Psoas muscle (tissue), 8 donors: Measurements from ENCODE around the gene CACNA1B. TPM values are rescaled to one million over a fixed set of nuclear protein-coding genes. Genes with fewer than 3 reads are reported as not detected.

Experiments
- ATAC-seq, 4 donors: fragments of 200-7000 bp; cut with Tn5 transposase; one replicate each; pipeline ENCODE4 v1.9.1; 2020; ENCODE audit warnings: moderate library complexity in 3 of 4, mild to moderate bottlenecking in 2 of 4
- DNase-seq, 2 donors: peaks; one replicate each; pipeline ENCODE4 v3.0.0-alpha.2; 2020
- H3K27ac ChIP-seq: fragments of 200-600 bp; one replicate; pipeline ENCODE4 v1.8.0; 2022
- H3K27me3 ChIP-seq, 3 donors: fragments of 200-600 bp in 1 of 3; one replicate each; pipeline versions ENCODE4 v1.6.1 to v1.8.0; 2013 to 2022; ENCODE audit warnings: low read length in 2 of 3, mild to moderate bottlenecking in 2 of 3, moderate library complexity in 1 of 3; ENCODE audit not compliant: insufficient read depth in 3 of 3
- H3K36me3 ChIP-seq, 2 donors: fragments of 200-600 bp in 1 of 2; one replicate each; pipeline versions ENCODE4 v1.6.1 to v1.8.0; 2013 to 2022; ENCODE audit warnings: low read depth in 1 of 2, mild to moderate bottlenecking in 1 of 2, moderate library complexity in 1 of 2; ENCODE audit not compliant: insufficient read depth in 1 of 2
- H3K4me1 ChIP-seq: fragments of 200-600 bp; one replicate; pipeline ENCODE4 v1.8.0; 2022
- H3K4me3 ChIP-seq: fragments of 200-600 bp; one replicate; pipeline ENCODE4 v1.8.0; 2022; ENCODE audit warnings: mild to moderate bottlenecking
- H3K9me3 ChIP-seq: fragments of 200-600 bp; one replicate; pipeline ENCODE4 v1.8.0; 2022
- WGBS, 3 donors: extraction: QIAGEN DNeasy Blood & Tissue Kit; methylation state at CpG; one replicate each; pipeline versions ENCODE4 v1.1.6 to v1.1.7; 2013; 5-methylcytosine and 5-hydroxymethylcytosine counted together
- intact Hi-C, 2 donors: fragments of 100-400 bp; cut with DNase I; formaldehyde crosslinking; loops; one replicate each; pipeline versions ENCODE4 v1.11.0 to v1.14.2; 2022
- polyA plus RNA-seq, 3 donors: library from polyadenylated mRNA; stranded (reverse); fragments of 200-250 nt; gene quantifications; one replicate each; pipeline ENCODE4 v1.2.3, GENCODE V29; 2013
- total RNA-seq, 4 donors: library from RNA; stranded (reverse); fragmentation: NEBNext Ultra II Directional in 2 of 4; extraction: Animal tissue kit (Norgen Biotek cat#: 25700) in 2 of 4; gene quantifications; one replicate each; pipeline versions ENCODE4 v1.2.1 to v1.2.4, GENCODE V29; 2021 to 2023
- TF ChIP-seq, protein P1 (sequence below): fragments of 200-600 bp; IDR thresholded peaks from one replicate; pipeline ENCODE4 v1.8.0; 2022; ENCODE audit warnings: antibody characterized with exemption
- donor health status: healthy with polysubstance abuse.
- donor health status: DM: no; HTN: no; CAD: no; lungs with moderate emphysema.
- donor health status: Bipolar disorder and iron deficiency.
- donor health status: healthy.
- donor health status: DM: yes; HTN: yes; CAD: no.
- donor health status: DM: no; HTN: no; CAD: no.
- donor health status: DM: no; HTN: no; CAD: no.
- donor health status: DM: yes; HTN: yes; CAD: no.

The CACNA1B gene
- total and polyA plus RNA-seq, 7 donors, result 0.01 to 0.02 TPM; not detected in 5

GRCh38 chr9:138051586-138052321, 174.2 kb downstream of the CACNA1B start:
- H3K36me3 ChIP-seq, result no peaks in the 10 kb centered on the region
- DNase-seq, result no peak
- H3K4me3 ChIP-seq, result no peak overlapping the region
- intact Hi-C loops, result no loop called here
- 74 to 81% (median 77%) methylated on average over 15 of the region's 15 CpGs for WGBS, 3 donors
- H3K9me3 ChIP-seq, result no peaks in the 10 kb centered on the region
- ATAC-seq, result no peak
- peaks cover 0 to 14% (median 0%) of the 10 kb centered on the region in 3 donors for H3K27me3 ChIP-seq
- no peak overlapping the region for H3K27ac ChIP-seq
- TF ChIP-seq, protein P1, sequence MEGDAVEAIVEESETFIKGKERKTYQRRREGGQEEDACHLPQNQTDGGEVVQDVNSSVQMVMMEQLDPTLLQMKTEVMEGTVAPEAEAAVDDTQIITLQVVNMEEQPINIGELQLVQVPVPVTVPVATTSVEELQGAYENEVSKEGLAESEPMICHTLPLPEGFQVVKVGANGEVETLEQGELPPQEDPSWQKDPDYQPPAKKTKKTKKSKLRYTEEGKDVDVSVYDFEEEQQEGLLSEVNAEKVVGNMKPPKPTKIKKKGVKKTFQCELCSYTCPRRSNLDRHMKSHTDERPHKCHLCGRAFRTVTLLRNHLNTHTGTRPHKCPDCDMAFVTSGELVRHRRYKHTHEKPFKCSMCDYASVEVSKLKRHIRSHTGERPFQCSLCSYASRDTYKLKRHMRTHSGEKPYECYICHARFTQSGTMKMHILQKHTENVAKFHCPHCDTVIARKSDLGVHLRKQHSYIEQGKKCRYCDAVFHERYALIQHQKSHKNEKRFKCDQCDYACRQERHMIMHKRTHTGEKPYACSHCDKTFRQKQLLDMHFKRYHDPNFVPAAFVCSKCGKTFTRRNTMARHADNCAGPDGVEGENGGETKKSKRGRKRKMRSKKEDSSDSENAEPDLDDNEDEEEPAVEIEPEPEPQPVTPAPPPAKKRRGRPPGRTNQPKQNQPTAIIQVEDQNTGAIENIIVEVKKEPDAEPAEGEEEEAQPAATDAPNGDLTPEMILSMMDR, result no peak
- no peaks in the 10 kb centered on the region for H3K4me1 ChIP-seq

DNA sequence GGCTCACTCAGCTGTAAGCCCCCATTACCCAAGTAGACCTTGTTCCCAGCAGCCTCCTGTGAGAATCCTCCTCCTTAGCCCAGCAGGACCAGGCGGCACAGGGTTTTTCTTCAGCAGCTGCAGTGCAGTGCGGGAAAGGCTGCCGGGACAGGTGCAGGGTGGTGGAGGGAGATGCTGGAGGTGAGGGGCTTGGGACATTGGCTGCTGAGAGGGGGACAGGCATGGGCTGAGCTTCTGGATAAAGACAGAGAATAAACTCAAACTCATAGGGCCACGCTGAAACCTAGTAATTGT, 174.7 kb downstream of the CACNA1B start:
- Histone ChIP-seq H3K9me3 (no peaks in the 10 kb centered on the region), H3K27ac (no peak overlapping the region), H3K4me1 (no peaks in the 10 kb centered on the region), H3K27me3 (peaks cover 0 to 14% (median 0%) of the 10 kb centered on the region in 3 donors), H3K36me3 (no peaks in the 10 kb centered on the region), H3K4me3 (no peak overlapping the region)
- no peak for ATAC-seq
- TF ChIP-seq, protein P1, result no peak
- 72 to 74% (median 73%) methylated on average over 4 of the region's 4 CpGs for WGBS, 3 donors
- intact Hi-C loops, result no loop called here
- DNase-seq, result no peak

GRCh38 chr9:138052635-138053320, 175.2 kb downstream of the CACNA1B start:
- WGBS, 3 donors, result 72 to 76% (median 75%) methylated on average over 12 of the region's 12 CpGs
- Histone ChIP-seq H3K9me3 (no peaks in the 10 kb centered on the region), H3K27me3 (peaks cover 0 to 14% (median 1%) of the 10 kb centered on the region in 3 donors), H3K36me3 (no peaks in the 10 kb centered on the region), H3K4me1 (no peaks in the 10 kb centered on the region), H3K27ac (no peak overlapping the region), H3K4me3 (no peak overlapping the region)
- DNase-seq (no peak), ATAC-seq (no peak)
- intact Hi-C loops, result no loop called here
- TF ChIP-seq, protein P1, result no peak

DNA sequence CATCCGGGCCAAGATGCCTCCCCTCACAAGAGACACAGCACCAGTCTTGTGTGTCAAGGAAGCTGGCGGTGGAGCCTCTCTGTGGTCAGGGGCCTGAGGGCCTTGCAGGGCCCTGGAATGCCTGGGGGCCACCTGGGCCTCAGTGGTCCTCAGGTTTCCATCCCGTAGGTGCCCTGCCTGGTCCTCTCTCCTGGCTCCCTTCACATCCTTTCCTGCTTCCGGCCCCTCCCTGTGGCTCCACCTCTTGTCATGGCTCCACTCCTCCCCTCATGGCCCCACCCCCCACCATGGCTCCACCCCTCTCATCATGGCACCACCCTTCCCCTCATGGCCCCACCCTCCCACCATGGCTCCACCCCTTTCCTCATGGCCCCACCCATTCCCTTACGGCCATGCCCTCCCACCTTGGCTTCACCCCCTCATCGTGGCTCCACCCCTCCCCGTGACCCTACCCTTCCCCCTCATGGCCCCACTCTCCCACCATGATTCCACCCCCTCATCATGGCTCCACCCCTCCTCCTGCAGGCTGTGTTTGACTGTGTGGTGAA, 175.8 kb downstream of the CACNA1B start:
- 65 to 74% (median 72%) methylated on average over 7 of the region's 7 CpGs for WGBS, 3 donors
- no peak overlapping the region for H3K27ac ChIP-seq
- H3K36me3 ChIP-seq, result no peaks in the 10 kb centered on the region
- intact Hi-C loops, result no loop called here
- peaks cover 0 to 14% (median 2%) of the 10 kb centered on the region in 3 donors for H3K27me3 ChIP-seq
- no peak overlapping the region for H3K4me3 ChIP-seq
- TF ChIP-seq, protein P1, result no peak
- no peak for ATAC-seq
- DNase-seq, result no peak
- H3K4me1 ChIP-seq, result no peaks in the 10 kb centered on the region
- H3K9me3 ChIP-seq, result no peaks in the 10 kb centered on the region
